ENCODE measurements around the gene UBA7.

GRCh38 chr3:49805897-49806701, 7.7 kb downstream of the UBA7 start:
- TF ChIP-seq CTCF (IDR thresholded peaks at IDR 0.05) (no peak), POLR2A (IDR thresholded peaks at IDR 0.05) (no peak)

Measured in thyroid gland (tissue), 4 donors.